ENCODE data around the gene CREB3L2.

DNA sequence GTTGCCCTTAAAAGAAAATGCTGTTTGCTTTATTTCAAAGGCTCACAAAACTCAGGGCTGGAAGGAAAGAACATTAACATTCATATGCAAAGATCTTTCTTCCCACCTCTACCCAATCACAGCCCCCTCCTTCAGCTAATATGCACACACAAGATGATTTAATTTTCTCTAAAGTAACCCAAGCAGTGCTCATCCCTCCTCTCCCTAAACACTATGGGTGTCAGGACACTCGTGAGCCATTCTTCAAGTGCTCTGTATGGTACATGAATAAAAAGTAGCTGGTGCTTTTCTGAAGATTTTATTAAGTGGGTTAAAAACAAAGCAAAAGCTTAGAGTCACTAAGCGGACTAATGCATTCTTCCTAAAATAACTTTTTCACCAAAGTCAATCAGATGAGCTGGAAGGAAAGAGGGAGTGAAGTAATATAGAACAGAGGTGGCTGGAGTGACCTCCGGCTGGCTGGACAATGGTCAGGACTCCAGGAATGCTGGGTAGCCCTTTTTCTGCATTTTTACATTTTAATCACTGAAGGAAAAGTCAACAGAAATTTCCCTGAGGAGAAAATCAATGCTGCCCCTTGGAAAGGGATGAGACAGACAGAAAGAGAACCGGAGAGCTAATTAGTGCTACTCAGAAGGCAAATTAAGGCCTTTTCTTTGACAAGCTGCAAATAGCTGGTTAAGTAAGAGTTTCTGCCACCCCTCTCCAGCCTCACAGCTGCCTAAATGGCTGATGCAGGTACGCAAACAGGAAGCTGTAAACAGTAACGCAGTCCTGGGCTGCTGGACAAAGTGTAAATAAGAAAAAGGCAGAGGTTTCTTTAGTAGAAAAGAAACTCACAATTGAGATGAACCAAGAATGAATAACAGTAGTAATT lies 161.7 kb downstream of the CREB3L2 start:
- TF ChIP-seq, protein P1, sequence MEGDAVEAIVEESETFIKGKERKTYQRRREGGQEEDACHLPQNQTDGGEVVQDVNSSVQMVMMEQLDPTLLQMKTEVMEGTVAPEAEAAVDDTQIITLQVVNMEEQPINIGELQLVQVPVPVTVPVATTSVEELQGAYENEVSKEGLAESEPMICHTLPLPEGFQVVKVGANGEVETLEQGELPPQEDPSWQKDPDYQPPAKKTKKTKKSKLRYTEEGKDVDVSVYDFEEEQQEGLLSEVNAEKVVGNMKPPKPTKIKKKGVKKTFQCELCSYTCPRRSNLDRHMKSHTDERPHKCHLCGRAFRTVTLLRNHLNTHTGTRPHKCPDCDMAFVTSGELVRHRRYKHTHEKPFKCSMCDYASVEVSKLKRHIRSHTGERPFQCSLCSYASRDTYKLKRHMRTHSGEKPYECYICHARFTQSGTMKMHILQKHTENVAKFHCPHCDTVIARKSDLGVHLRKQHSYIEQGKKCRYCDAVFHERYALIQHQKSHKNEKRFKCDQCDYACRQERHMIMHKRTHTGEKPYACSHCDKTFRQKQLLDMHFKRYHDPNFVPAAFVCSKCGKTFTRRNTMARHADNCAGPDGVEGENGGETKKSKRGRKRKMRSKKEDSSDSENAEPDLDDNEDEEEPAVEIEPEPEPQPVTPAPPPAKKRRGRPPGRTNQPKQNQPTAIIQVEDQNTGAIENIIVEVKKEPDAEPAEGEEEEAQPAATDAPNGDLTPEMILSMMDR (IDR thresholded peaks at IDR 0.05): no peak
- TF ChIP-seq EP300 (IDR thresholded peaks at IDR 0.05) (no peak), POLR2A (IDR thresholded peaks at IDR 0.05) (no peak)
